IMR-90 (cell line): ENCODE results near the gene PRDM12. TPM values are rescaled to one million over a fixed set of nuclear protein-coding genes. Genes with fewer than 3 reads are reported as not detected.

Experiments used
- ATAC-seq: fragments of 200-7000 bp; cut with Tn5 transposase; 2 replicates; pipeline ENCODE4 v1.9.1; 2020; ENCODE audit warnings: low read depth, mild to moderate bottlenecking, moderate library complexity
- BruUV-seq: library from RNA; stranded (reverse); fragments of 400-500 nt; replicated peaks from 2 replicates; lab custom pipeline; 2021; lab: Mats Ljungman, UMichigan
- CTCF ChIA-PET: fragments of 300-600 bp; formaldehyde crosslinking; extraction: SDS; loops from one replicate; lab custom pipeline; 2021; ENCODE audit warnings: antibody characterized with exemption; lab: Yijun Ruan, JAX
- POLR2A ChIA-PET: fragments of 300-600 bp; sonication (Branson Sonifier 250); formaldehyde crosslinking; loops from one replicate; lab custom pipeline; 2022; ENCODE audit warnings: antibody characterized with exemption; ENCODE audit not compliant: unreplicated experiment; lab: Charles Lee
- DNase-seq: peaks from one replicate; pipeline ENCODE4 v3.0.0; 2013
- H2AFZ ChIP-seq: replicated peaks from 2 replicates; pipeline ENCODE3; 2013; ENCODE audit warnings: low read length, mild to moderate bottlenecking; ENCODE audit not compliant: poor library complexity
- H2AK5ac ChIP-seq: 2 replicates; pipeline ENCODE4 v1.6.1; 2013; ENCODE audit warnings: low read depth, low read length, inconsistent platforms
- H2AK9ac ChIP-seq: replicated peaks from 2 replicates; pipeline ENCODE3; 2013; ENCODE audit warnings: mild to moderate bottlenecking, low read depth, low read length, moderate library complexity; ENCODE audit not compliant: poor library complexity
- H2BK120ac ChIP-seq: 2 replicates; pipeline ENCODE4 v1.6.1; 2013; ENCODE audit warnings: low read depth, low read length, inconsistent platforms
- H2BK15ac ChIP-seq: 3 replicates; pipeline ENCODE4 v1.6.1; 2013; ENCODE audit warnings: low read depth, low read length, inconsistent platforms
- H2BK20ac ChIP-seq: 2 replicates; pipeline ENCODE4 v1.6.1; 2013; ENCODE audit warnings: low read depth, mild to moderate bottlenecking, inconsistent platforms, low read length, moderate library complexity
- H2BK5ac ChIP-seq: 2 replicates; pipeline ENCODE4 v1.6.1; 2013; ENCODE audit warnings: mild to moderate bottlenecking, low read depth, low read length, inconsistent platforms; ENCODE audit not compliant: poor library complexity, severe bottlenecking
- H3K14ac ChIP-seq: replicated peaks from 2 replicates; pipeline ENCODE4 v1.6.1; 2013; ENCODE audit warnings: low read depth, low read length, inconsistent platforms
- H3K18ac ChIP-seq: 2 replicates; pipeline ENCODE4 v1.6.1; 2013; ENCODE audit warnings: low read depth, low read length, control low read depth
- H3K23ac ChIP-seq: 2 replicates; pipeline ENCODE4 v1.6.1; 2013; ENCODE audit warnings: low read depth, low read length, inconsistent platforms
- H3K27ac ChIP-seq: 2 replicates; pipeline ENCODE4 v1.5.1; 2013; ENCODE audit warnings: mild to moderate bottlenecking, control low read depth, low read length; ENCODE audit not compliant: insufficient read depth
- H3K27me3 ChIP-seq: 2 replicates; pipeline ENCODE4 v1.6.1; 2013; ENCODE audit warnings: low read length; ENCODE audit not compliant: control insufficient read depth, insufficient read depth
- H3K36me3 ChIP-seq: 2 replicates; pipeline ENCODE4 v1.6.1; 2013; ENCODE audit warnings: low read length, mixed read lengths; ENCODE audit not compliant: control insufficient read depth, insufficient read depth
- H3K4ac ChIP-seq: 2 replicates; pipeline ENCODE4 v1.6.1; 2013; ENCODE audit warnings: low read depth, low read length, inconsistent platforms
- H3K4me1 ChIP-seq: 2 replicates; pipeline ENCODE4 v1.6.1; 2013; ENCODE audit warnings: low read length, mixed read lengths; ENCODE audit not compliant: control insufficient read depth, insufficient read depth
- H3K4me2 ChIP-seq: 2 replicates; pipeline ENCODE4 v1.6.1; 2013; ENCODE audit warnings: low read depth, mild to moderate bottlenecking, control low read depth, low read length, moderate library complexity
- H3K4me3 ChIP-seq: 2 replicates; pipeline ENCODE4 v1.5.1; 2013; ENCODE audit warnings: low read depth, mild to moderate bottlenecking, control low read depth, low read length, moderate library complexity; ENCODE audit not compliant: insufficient read depth
- H3K56ac ChIP-seq: 2 replicates; pipeline ENCODE4 v1.6.1; 2013; ENCODE audit warnings: low read length, inconsistent platforms; ENCODE audit not compliant: insufficient read depth; ENCODE audit errors: extremely low read depth
- H3K79me1 ChIP-seq, 2 experiments: 2 replicates each; pipeline ENCODE4 v1.6.1; 2013; ENCODE audit warnings: low read length in 2 of 2, inconsistent platforms in 1 of 2, low read depth in 1 of 2
- H3K9ac ChIP-seq: 2 replicates; pipeline ENCODE4 v1.6.1; 2013; ENCODE audit warnings: low read depth, low read length, control low read depth
- H3K9me1 ChIP-seq: 2 replicates; pipeline ENCODE4 v1.6.1; 2013; ENCODE audit warnings: low read length, inconsistent platforms; ENCODE audit not compliant: insufficient read depth
- H3K9me3 ChIP-seq: 2 replicates; pipeline ENCODE4 v1.6.1; 2013; ENCODE audit warnings: low read length; ENCODE audit not compliant: control insufficient read depth, insufficient read depth
- H4K20me1 ChIP-seq: 2 replicates; pipeline ENCODE4 v1.6.1; 2013; ENCODE audit warnings: low read length, inconsistent platforms; ENCODE audit not compliant: insufficient read depth
- H4K5ac ChIP-seq: 2 replicates; pipeline ENCODE4 v1.6.1; 2013; ENCODE audit warnings: mild to moderate bottlenecking, low read depth, low read length, control low read depth
- H4K8ac ChIP-seq, 2 experiments: 2 replicates each; pipeline ENCODE4 v1.6.1; 2013; ENCODE audit warnings: low read depth in 2 of 2, low read length in 2 of 2, control low read depth in 1 of 2, inconsistent platforms in 1 of 2
- H4K91ac ChIP-seq: 2 replicates; pipeline ENCODE4 v1.6.1; 2013; ENCODE audit warnings: low read depth, low read length, inconsistent platforms; ENCODE audit not compliant: insufficient read depth
- POLR2A ChIP-seq: IDR thresholded peaks from 2 replicates; pipeline ENCODE4 v1.6.1; 2012; ENCODE audit warnings: mild to moderate bottlenecking, low read depth, low read length
- WGBS, 2 experiments: methylation state at CpG; one replicate each; pipeline versions ENCODE4 v1.1.5 to v1.1.7; 2013; ENCODE audit warnings: missing lambda C conversion rate in 2 of 2; ENCODE audit not compliant: insufficient read length in 1 of 2; ENCODE audit errors: extremely low coverage in 2 of 2; 5-methylcytosine and 5-hydroxymethylcytosine counted together
- dilution Hi-C: fragments of 300-500 bp; cut with HindIII; formaldehyde crosslinking; loops from one replicate; pipeline ENCODE4 v1.14.3; 2018; ENCODE audit warnings: low sequenced_read_pairs; ENCODE audit not compliant: unreplicated experiment
- in situ Hi-C: fragments of 300-500 bp; cut with MboI; formaldehyde crosslinking; loops from 3 replicates; pipeline ENCODE4 v1.14.3; 2019; ENCODE audit warnings: low sequenced_read_pairs, inconsistent platforms, mixed read lengths
- intact Hi-C: fragments of 100-400 bp; cut with micrococcal nuclease; formaldehyde crosslinking; loops from 2 replicates; pipeline ENCODE4 v1.10.0; 2022
- polyA plus RNA-seq, 3 experiments: library from polyadenylated mRNA; depleted of rRNA; stranded (reverse); fragments of >200 nt; gene quantifications; 2 replicates each; pipeline ENCODE4 v1.2.3, GENCODE V29; 2012; ENCODE audit warnings: low replicate concordance in 1 of 3
- total RNA-seq: library from RNA; depleted of rRNA; stranded (reverse); fragments of >200 nt; gene quantifications from 2 replicates; pipeline ENCODE4 v1.2.3, GENCODE V29; 2012
- TF ChIP-seq, protein P1 (sequence below): fragments of 150-350 bp; IDR thresholded peaks from 2 replicates; pipeline ENCODE4 v1.6.1; 2017; ENCODE audit warnings: mild to moderate bottlenecking, antibody characterized with exemption, low read length, low read depth

Gene PRDM12
- total and polyA plus RNA-seq, 2 of the 4 experiments (the other 2 are of a cell fraction), result not detected

DNA sequence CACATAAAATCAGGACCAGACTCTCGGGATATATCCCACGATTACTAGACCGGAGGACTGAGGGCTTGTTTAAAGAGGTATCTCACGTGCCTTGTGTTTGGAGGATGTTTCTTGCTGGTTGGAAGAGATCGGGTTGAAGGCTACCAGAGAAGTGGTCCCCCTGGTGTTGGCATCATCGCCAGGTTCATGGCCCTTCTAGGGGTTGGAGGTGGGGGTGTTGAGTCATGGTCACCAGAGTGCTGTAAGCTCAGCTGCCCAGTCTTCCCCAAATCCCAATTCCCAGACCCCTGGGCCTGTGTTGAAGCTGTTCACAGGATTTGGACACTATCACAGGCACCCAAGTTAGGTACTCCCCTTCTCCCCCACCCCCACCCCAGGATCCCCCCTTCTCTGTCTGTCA, 29.1 kb upstream of the PRDM12 start:
- H3K27me3 ChIP-seq, result no peaks in the 10 kb centered on the region
- DNase-seq, result no peak

More for the DNA sequence above, 29.1 kb upstream of the PRDM12 start:
- peaks cover 72% of the 10 kb centered on the region for H3K36me3 ChIP-seq
- no peak overlapping the region for H3K18ac ChIP-seq
- H3K4me3 ChIP-seq, result no peak overlapping the region
- H3K14ac ChIP-seq, result no peak overlapping the region
- in situ Hi-C loops, result no loop called here
- H3K9ac ChIP-seq, result no peak overlapping the region
- H2BK120ac ChIP-seq, result no peak overlapping the region
- no peak overlapping the region for H4K91ac ChIP-seq
- TF ChIP-seq, protein P1, sequence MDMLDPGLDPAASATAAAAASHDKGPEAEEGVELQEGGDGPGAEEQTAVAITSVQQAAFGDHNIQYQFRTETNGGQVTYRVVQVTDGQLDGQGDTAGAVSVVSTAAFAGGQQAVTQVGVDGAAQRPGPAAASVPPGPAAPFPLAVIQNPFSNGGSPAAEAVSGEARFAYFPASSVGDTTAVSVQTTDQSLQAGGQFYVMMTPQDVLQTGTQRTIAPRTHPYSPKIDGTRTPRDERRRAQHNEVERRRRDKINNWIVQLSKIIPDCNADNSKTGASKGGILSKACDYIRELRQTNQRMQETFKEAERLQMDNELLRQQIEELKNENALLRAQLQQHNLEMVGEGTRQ, result no peak
- no peak for TF ChIP-seq POLR2A
- H3K56ac ChIP-seq, result no peak overlapping the region
- H3K27ac ChIP-seq, result no peak overlapping the region
- no peak overlapping the region for H2BK5ac ChIP-seq
- peaks cover 4% of the 10 kb centered on the region; the same call in 1 of the 2 replicates for H3K9me1 ChIP-seq
- dilution Hi-C loops, result no loop called here
- H2BK15ac ChIP-seq, result no peak overlapping the region
- intact Hi-C loops, result no loop called here
- POLR2A ChIA-PET, result no interaction called here
- H2AFZ ChIP-seq, result no peak overlapping the region
- no peak overlapping the region for H4K8ac ChIP-seq
- no peak overlapping the region for H2BK20ac ChIP-seq
- H4K20me1 ChIP-seq, result no peaks in the 10 kb centered on the region; the same call in 1 of the 2 replicates
- no peaks in the 10 kb centered on the region for H3K4me1 ChIP-seq
- WGBS, 2 experiments, result 100% methylated on average over 1 of the region's 6 CpGs; no CpG with 5 or more reads in 1 of the 2 experiments
- H3K4me2 ChIP-seq, result no peak overlapping the region
- H3K9me3 ChIP-seq, result no peaks in the 10 kb centered on the region
- H3K4ac ChIP-seq, result no peak overlapping the region
- no peak overlapping the region for H4K5ac ChIP-seq
- ATAC-seq, result no peak
- no peak overlapping the region for H2AK5ac ChIP-seq
- no peak overlapping the region for H2AK9ac ChIP-seq
- H3K79me1 ChIP-seq, result no peaks in the 10 kb centered on the region
- CTCF ChIA-PET, result no interaction called here
- H3K23ac ChIP-seq, result no peak overlapping the region
- no TSS peak for BruUV-seq
